Neural progenitor cell (in vitro differentiated cells): ENCODE data around the gene LAMA2. TPM values are rescaled to one million over a fixed set of nuclear protein-coding genes. Genes with fewer than 3 reads are reported as not detected.

Experiments
- DNase-seq: peaks from one replicate; pipeline ENCODE4 v3.0.0-alpha.2; 2016; ENCODE audit warnings: low spot score
- H2AFZ ChIP-seq: fragments of 200-600 bp; sonication (generic); replicated peaks from 2 replicates; pipeline ENCODE4 v1.6.1; 2016; ENCODE audit warnings: antibody characterized with exemption
- H3F3A ChIP-seq: fragments of 200-600 bp; sonication (generic); 2 replicates; pipeline ENCODE4 v1.6.1; 2016; ENCODE audit warnings: antibody characterized with exemption, low read depth
- H3K27ac ChIP-seq: fragments of 200-600 bp; sonication (generic); 2 replicates; pipeline ENCODE4 v1.5.1; 2016; ENCODE audit warnings: mild to moderate bottlenecking
- H3K27me3 ChIP-seq: fragments of 200-600 bp; sonication (generic); 2 replicates; pipeline ENCODE4 v1.6.1; 2016; ENCODE audit warnings: mild to moderate bottlenecking, moderate library complexity
- H3K36me3 ChIP-seq: fragments of 200-600 bp; sonication (generic); 2 replicates; pipeline ENCODE4 v1.5.1; 2016
- H3K4me1 ChIP-seq: fragments of 200-600 bp; sonication (generic); 2 replicates; pipeline ENCODE4 v1.6.1; 2016; ENCODE audit warnings: mixed run types
- H3K4me2 ChIP-seq: fragments of 200-600 bp; sonication (generic); 2 replicates; pipeline ENCODE4 v1.6.1; 2016
- H3K4me3 ChIP-seq: fragments of 200-600 bp; sonication (generic); 2 replicates; pipeline ENCODE4 v1.5.1; 2016
- H3K79me2 ChIP-seq: fragments of 200-600 bp; sonication (generic); 2 replicates; pipeline ENCODE4 v1.6.1; 2016; ENCODE audit warnings: low read depth
- H3K9ac ChIP-seq: fragments of 200-600 bp; sonication (generic); 2 replicates; pipeline ENCODE4 v1.6.1; 2016
- H3K9me3 ChIP-seq: fragments of 200-600 bp; sonication (generic); 2 replicates; pipeline ENCODE4 v1.5.1; 2016; ENCODE audit warnings: low read depth
- H4K20me1 ChIP-seq: fragments of 200-600 bp; sonication (generic); 2 replicates; pipeline ENCODE4 v1.6.1; 2016; ENCODE audit warnings: low read depth
- H3K27ac Mint-ChIP-seq: 3 replicates; pipeline ENCODE4 v1.8.0; 2021; ENCODE audit warnings: mixed read lengths
- H3K27me3 Mint-ChIP-seq: 2 replicates; pipeline ENCODE4 v1.8.0; 2022; ENCODE audit warnings: low read depth, mild to moderate bottlenecking, inconsistent platforms, moderate library complexity, mixed read lengths; ENCODE audit not compliant: insufficient read depth
- H3K36me3 Mint-ChIP-seq: 3 replicates; pipeline ENCODE4 v1.8.0; 2021; ENCODE audit warnings: mixed read lengths
- H3K4me1 Mint-ChIP-seq: 3 replicates; pipeline ENCODE4 v1.8.0; 2021; ENCODE audit warnings: mixed read lengths
- H3K4me3 Mint-ChIP-seq: 3 replicates; pipeline ENCODE4 v1.8.0; 2021; ENCODE audit warnings: mild to moderate bottlenecking, moderate library complexity, mixed read lengths
- H3K9me3 Mint-ChIP-seq: 3 replicates; pipeline ENCODE4 v1.8.0; 2020; ENCODE audit warnings: mixed read lengths
- CTCF ChIP-seq: fragments of 200-600 bp; sonication (generic); IDR thresholded peaks from 2 replicates; pipeline ENCODE4 v1.5.1; 2017; ENCODE audit warnings: antibody characterized with exemption, mild to moderate bottlenecking
- EZH2 ChIP-seq: fragments of 200-600 bp; sonication (generic); IDR thresholded peaks from 2 replicates; pipeline ENCODE4 v1.6.1; 2017; ENCODE audit warnings: antibody characterized with exemption, mild to moderate bottlenecking, moderate library complexity
- EZH2phosphoT487 ChIP-seq: fragments of 200-600 bp; sonication (generic); IDR thresholded peaks from 2 replicates; pipeline ENCODE4 v1.6.1; 2017; ENCODE audit warnings: antibody characterized with exemption
- total RNA-seq: library from RNA; depleted of rRNA; stranded (reverse); fragments of >200 nt; gene quantifications from 2 replicates; pipeline ENCODE4 v1.2.3, GENCODE V29; 2015; ENCODE audit warnings: low replicate concordance

Gene LAMA2
- total RNA-seq, 1 donor from 2014 or later = 1.5 TPM

GRCh38 chr6:129055796-129056195 is 172.9 kb downstream of the LAMA2 start:
- no peak overlapping the region for H3K4me3 Mint-ChIP-seq
- H3K27ac ChIP-seq = no peak overlapping the region
- no peak overlapping the region for H3K27ac Mint-ChIP-seq
- H2AFZ ChIP-seq = no peak overlapping the region
- no peaks in the 10 kb centered on the region for H3K36me3 Mint-ChIP-seq
- H3K4me1 ChIP-seq = peaks cover 6% of the 10 kb centered on the region
- H4K20me1 ChIP-seq = no peaks in the 10 kb centered on the region
- DNase-seq = no peak
- H3F3A ChIP-seq = no peaks in the 10 kb centered on the region
- no peak overlapping the region for H3K4me2 ChIP-seq
- H3K79me2 ChIP-seq = no peaks in the 10 kb centered on the region
- peaks cover 3% of the 10 kb centered on the region for H3K4me1 Mint-ChIP-seq
- H3K27me3 Mint-ChIP-seq = peaks cover 4% of the 10 kb centered on the region
- H3K4me3 ChIP-seq = no peak overlapping the region
- H3K36me3 ChIP-seq = no peaks in the 10 kb centered on the region
- no peaks in the 10 kb centered on the region for H3K9me3 Mint-ChIP-seq
- H3K9me3 ChIP-seq = no peaks in the 10 kb centered on the region
- TF ChIP-seq EZH2 (no peak), CTCF (no peak), EZH2phosphoT487 (no peak)
- no peak overlapping the region for H3K9ac ChIP-seq
- H3K27me3 ChIP-seq = no peaks in the 10 kb centered on the region

DNA sequence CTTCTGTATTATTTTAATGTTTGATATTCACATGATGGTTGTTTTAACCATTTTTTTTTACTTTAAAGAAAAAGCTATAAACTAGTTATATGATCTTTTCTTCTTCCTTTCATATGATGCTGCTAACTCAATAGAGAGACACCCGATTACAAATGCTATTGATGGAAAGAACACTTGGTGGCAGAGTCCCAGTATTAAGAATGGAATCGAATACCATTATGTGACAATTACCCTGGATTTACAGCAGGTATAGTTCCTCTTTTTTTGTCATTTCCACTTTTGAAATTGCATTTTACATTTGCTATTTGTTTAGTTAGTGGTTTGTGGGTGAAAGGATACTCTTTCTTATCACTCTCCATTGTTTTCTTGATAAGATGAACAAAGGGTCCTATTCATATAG is 176.7 kb downstream of the LAMA2 start:
- Histone ChIP-seq H4K20me1 (no peaks in the 10 kb centered on the region), H3K27me3 (no peaks in the 10 kb centered on the region), H3K79me2 (no peaks in the 10 kb centered on the region), H3K4me3 (no peak overlapping the region), H3F3A (no peaks in the 10 kb centered on the region), H3K27ac (no peak overlapping the region), H3K9me3 (no peaks in the 10 kb centered on the region), H3K36me3 (no peaks in the 10 kb centered on the region), H3K9ac (no peak overlapping the region), H3K4me1 (peaks cover 18% of the 10 kb centered on the region), H2AFZ (no peak overlapping the region), H3K4me2 (no peak overlapping the region)
- DNase-seq = no peak
- TF ChIP-seq EZH2 (no peak), EZH2phosphoT487 (no peak), CTCF (no peak)
- no peaks in the 10 kb centered on the region for H3K36me3 Mint-ChIP-seq
- H3K4me1 Mint-ChIP-seq = peaks cover 3% of the 10 kb centered on the region
- H3K9me3 Mint-ChIP-seq = no peaks in the 10 kb centered on the region
- no peak overlapping the region for H3K4me3 Mint-ChIP-seq
- H3K27me3 Mint-ChIP-seq = no peaks in the 10 kb centered on the region
- no peak overlapping the region for H3K27ac Mint-ChIP-seq

DNA sequence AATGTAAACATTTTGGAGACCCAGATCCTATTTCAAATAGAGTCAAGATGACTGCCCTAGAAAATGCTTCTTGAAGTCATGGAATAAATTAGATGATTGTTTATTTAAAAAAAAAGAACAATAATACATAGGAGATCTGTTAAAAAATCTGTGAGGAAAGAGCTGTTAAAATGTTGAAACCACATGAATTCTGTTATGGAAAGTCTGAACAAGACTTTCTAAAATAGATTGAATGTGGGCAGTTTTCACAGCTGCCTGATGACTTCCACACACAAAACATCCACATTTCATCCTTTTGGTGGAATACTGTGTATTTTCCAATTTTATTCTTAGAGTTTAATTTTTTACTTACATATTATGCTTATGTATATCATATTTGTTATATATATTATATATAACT is 186.1 kb downstream of the LAMA2 start:
- Mint-ChIP-seq H3K36me3 (no peaks in the 10 kb centered on the region), H3K4me1 (no peaks in the 10 kb centered on the region), H3K9me3 (peaks cover 5% of the 10 kb centered on the region), H3K27me3 (peaks cover 2% of the 10 kb centered on the region), H3K27ac (no peak overlapping the region), H3K4me3 (no peak overlapping the region)
- Histone ChIP-seq H3K27me3 (no peaks in the 10 kb centered on the region), H4K20me1 (no peaks in the 10 kb centered on the region), H2AFZ (no peak overlapping the region), H3F3A (no peaks in the 10 kb centered on the region), H3K27ac (no peak overlapping the region), H3K9me3 (no peaks in the 10 kb centered on the region), H3K9ac (no peak overlapping the region), H3K4me2 (no peak overlapping the region), H3K4me1 (no peaks in the 10 kb centered on the region), H3K4me3 (no peak overlapping the region), H3K79me2 (no peaks in the 10 kb centered on the region), H3K36me3 (no peaks in the 10 kb centered on the region)
- no peak for TF ChIP-seq EZH2
- no peak for TF ChIP-seq EZH2phosphoT487
- no peak for DNase-seq

DNA sequence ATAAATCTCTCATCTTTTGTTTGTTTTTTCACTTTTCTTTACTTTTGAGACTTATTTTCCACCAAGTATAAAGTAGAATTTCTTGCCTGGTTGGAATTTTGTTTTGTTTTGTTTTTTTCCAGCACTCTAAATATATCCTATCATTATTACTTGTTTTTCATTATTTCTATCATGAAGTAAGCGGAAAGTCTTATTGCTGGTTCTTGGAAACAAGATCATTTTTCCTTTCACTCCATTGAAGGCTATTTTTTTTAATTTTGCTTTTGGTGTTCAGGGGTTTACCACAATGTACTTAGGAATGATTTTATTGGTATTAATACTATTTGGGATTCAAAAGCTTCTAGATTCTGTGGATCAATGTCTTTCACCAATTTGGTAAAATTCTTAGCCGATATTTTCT is 190.1 kb downstream of the LAMA2 start:
- Histone ChIP-seq H3K36me3 (no peaks in the 10 kb centered on the region), H3K9me3 (no peaks in the 10 kb centered on the region), H3K27ac (no peak overlapping the region), H4K20me1 (no peaks in the 10 kb centered on the region), H2AFZ (no peak overlapping the region), H3K27me3 (no peaks in the 10 kb centered on the region), H3K4me2 (no peak overlapping the region), H3K79me2 (no peaks in the 10 kb centered on the region), H3K9ac (no peak overlapping the region), H3K4me3 (no peak overlapping the region), H3K4me1 (no peaks in the 10 kb centered on the region), H3F3A (no peaks in the 10 kb centered on the region)
- no peak overlapping the region for H3K27ac Mint-ChIP-seq
- H3K4me3 Mint-ChIP-seq = no peak overlapping the region
- H3K36me3 Mint-ChIP-seq = no peaks in the 10 kb centered on the region
- H3K4me1 Mint-ChIP-seq = no peaks in the 10 kb centered on the region
- no peaks in the 10 kb centered on the region for H3K27me3 Mint-ChIP-seq
- no peaks in the 10 kb centered on the region for H3K9me3 Mint-ChIP-seq
- no peak for DNase-seq
- TF ChIP-seq EZH2 (no peak), EZH2phosphoT487 (no peak), CTCF (no peak)
